Chondrocyte (in vitro differentiated cells): Measurements from ENCODE around the gene GABRQ. TPM values are rescaled to one million over a fixed set of nuclear protein-coding genes. Genes with fewer than 3 reads are reported as not detected.

Experiments used
- DNase-seq: peaks from one replicate; pipeline ENCODE4 v3.0.0; 2021; ENCODE audit warnings: mixed read lengths, low spot score
- H3K27ac Mint-ChIP-seq: one replicate; pipeline ENCODE4 v1.8.0; 2021; ENCODE audit warnings: mild to moderate bottlenecking, moderate library complexity, mixed read lengths; ENCODE audit not compliant: unreplicated experiment
- H3K27me3 Mint-ChIP-seq: 2 replicates; pipeline ENCODE4 v1.8.0; 2021; ENCODE audit warnings: low read depth, mixed read lengths
- H3K36me3 Mint-ChIP-seq: 2 replicates; pipeline ENCODE4 v1.8.0; 2021; ENCODE audit warnings: low read depth, mixed read lengths
- H3K4me1 Mint-ChIP-seq: 2 replicates; pipeline ENCODE4 v1.8.0; 2021; ENCODE audit warnings: low read depth, mild to moderate bottlenecking, mixed read lengths
- H3K4me3 Mint-ChIP-seq: one replicate; pipeline ENCODE4 v1.8.0; 2021; ENCODE audit warnings: mild to moderate bottlenecking, moderate library complexity, mixed read lengths; ENCODE audit not compliant: unreplicated experiment
- H3K9me3 Mint-ChIP-seq: 2 replicates; pipeline ENCODE4 v1.8.0; 2021; ENCODE audit warnings: low read depth, mixed read lengths
- long read RNA-seq: library from polyadenylated mRNA; stranded (forward); transcript quantifications from one replicate; pipeline ENCODE4 v2.0.0, GENCODE V29; 2021
- total RNA-seq: library from RNA; stranded (reverse); gene quantifications from 3 replicates; pipeline ENCODE4 v1.2.1, GENCODE V29; 2021
- TF ChIP-seq, protein P1 (sequence below): fragments of 200-600 bp; sonication (generic); IDR thresholded peaks from 2 replicates; pipeline ENCODE4 v1.5.0; 2021; ENCODE audit warnings: antibody characterized with exemption, mild to moderate bottlenecking, moderate library complexity

Gene GABRQ
- not detected in 3 replicates for total RNA-seq
- long read RNA-seq, result 0 reads

DNA sequence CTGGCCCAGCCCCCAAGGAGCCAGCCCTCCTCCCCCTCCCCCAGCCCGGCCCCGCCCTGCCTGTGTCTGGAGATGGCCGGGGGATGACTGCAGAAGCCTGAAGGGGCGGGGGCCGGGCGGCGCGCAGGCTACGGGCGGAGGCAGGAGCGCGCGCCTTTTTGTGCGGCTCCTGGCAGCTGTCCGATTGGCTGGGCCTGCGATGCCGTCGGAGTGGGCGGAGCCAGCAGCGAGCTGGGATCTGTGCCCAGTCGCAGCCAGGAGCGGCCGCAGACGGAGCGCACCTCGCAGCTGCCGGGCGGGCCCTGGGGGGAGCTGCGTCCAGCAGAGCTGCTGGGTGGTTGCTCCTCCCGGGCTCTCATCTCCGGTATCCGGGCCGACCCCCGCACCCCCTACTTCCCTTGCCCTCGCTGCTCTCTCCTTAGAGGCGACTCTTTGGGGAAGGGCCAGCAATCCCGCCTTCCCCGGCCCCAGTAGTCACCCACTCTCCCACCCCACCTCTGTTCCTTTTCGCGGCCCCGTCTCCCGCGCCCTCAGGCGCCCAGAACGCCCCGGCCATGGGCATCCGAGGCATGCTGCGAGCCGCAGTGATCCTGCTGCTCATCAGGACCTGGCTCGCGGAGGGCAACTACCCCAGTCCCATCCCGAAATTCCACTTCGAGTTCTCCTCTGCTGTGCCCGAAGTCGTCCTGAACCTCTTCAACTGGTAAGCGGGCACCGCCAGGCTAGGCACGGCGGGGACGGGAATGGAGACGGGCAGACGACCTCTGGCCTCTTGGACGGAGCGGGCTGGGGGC is at the start of gene GABRQ:
Gene GABRQ (plus strand): TSS at position 247 of the 794 bp plus-strand sequence. CDS start 308 bp downstream, at position 555.
- Mint-ChIP-seq H3K36me3 (no peaks in the 10 kb centered on the region), H3K27ac (no peak within 1 kb of the TSS), H3K4me1 (no peaks in the 10 kb centered on the region), H3K4me3 (no peak within 1 kb of the TSS), H3K27me3 (peaks cover 19% of the 10 kb centered on the region), H3K9me3 (peaks cover 9% of the 10 kb centered on the region)
- TF ChIP-seq, protein P1, sequence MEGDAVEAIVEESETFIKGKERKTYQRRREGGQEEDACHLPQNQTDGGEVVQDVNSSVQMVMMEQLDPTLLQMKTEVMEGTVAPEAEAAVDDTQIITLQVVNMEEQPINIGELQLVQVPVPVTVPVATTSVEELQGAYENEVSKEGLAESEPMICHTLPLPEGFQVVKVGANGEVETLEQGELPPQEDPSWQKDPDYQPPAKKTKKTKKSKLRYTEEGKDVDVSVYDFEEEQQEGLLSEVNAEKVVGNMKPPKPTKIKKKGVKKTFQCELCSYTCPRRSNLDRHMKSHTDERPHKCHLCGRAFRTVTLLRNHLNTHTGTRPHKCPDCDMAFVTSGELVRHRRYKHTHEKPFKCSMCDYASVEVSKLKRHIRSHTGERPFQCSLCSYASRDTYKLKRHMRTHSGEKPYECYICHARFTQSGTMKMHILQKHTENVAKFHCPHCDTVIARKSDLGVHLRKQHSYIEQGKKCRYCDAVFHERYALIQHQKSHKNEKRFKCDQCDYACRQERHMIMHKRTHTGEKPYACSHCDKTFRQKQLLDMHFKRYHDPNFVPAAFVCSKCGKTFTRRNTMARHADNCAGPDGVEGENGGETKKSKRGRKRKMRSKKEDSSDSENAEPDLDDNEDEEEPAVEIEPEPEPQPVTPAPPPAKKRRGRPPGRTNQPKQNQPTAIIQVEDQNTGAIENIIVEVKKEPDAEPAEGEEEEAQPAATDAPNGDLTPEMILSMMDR, result no peak
- DNase-seq, result no peak

- no peak for DNase-seq
- peaks cover 28% of the 10 kb centered on the region for H3K9me3 Mint-ChIP-seq
- no peaks in the 10 kb centered on the region for H3K4me1 Mint-ChIP-seq
- H3K27ac Mint-ChIP-seq, result no peak overlapping the region
- H3K4me3 Mint-ChIP-seq, result no peak overlapping the region
- TF ChIP-seq, protein P1, result no peak
- H3K27me3 Mint-ChIP-seq, result no peaks in the 10 kb centered on the region
- H3K36me3 Mint-ChIP-seq, result no peaks in the 10 kb centered on the region
Observed at GRCh38 chrX:152588206-152588605, 49.5 kb upstream of the GABRQ start.

DNA sequence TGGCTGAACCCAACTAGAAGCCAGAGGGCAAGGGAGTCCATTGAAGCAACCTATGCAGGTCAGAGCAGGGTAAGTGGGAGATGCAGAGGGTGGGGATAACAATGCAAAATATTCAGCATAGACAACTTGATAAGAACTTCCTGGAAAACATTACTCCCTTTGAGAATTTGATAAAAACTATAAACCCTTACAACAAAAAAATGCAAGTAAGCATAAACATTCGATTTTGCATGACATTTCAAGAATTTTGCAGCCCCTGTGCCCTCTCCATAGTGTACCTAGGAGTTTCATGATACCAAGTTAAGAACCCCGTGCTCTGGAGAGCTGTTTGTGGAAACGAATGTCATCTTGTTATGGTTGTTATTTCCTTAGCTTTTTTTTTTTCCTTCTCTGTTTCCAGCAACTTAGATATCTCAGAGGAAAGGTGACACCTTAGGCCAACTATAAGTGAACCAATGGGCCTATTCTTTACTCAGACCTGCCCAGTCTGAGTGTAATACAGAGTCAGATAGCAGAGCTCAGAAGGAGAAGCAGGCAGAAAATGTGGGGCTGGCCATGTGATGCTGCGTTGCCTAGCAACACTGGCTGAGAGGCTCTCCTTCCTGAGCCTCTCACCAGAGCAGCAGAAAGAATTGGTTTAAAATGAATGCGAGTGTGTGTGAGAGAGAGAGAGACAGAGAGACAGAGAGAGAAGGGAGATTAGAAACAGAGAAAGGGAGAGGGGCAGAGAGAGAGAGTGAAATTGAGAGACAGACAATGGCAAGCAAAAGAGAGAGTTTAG is 36.7 kb upstream of the GABRQ start:
- Mint-ChIP-seq H3K4me1 (no peaks in the 10 kb centered on the region), H3K36me3 (no peaks in the 10 kb centered on the region), H3K4me3 (no peak overlapping the region), H3K27ac (no peak overlapping the region), H3K9me3 (peaks cover 7% of the 10 kb centered on the region), H3K27me3 (no peaks in the 10 kb centered on the region)
- no peak for DNase-seq
- TF ChIP-seq, protein P1, result no peak

- TF ChIP-seq, protein P1, result peak; percentile 13
- DNase-seq, result no peak
- Mint-ChIP-seq H3K4me1 (no peaks in the 10 kb centered on the region), H3K4me3 (no peak overlapping the region), H3K9me3 (peaks cover 12% of the 10 kb centered on the region), H3K36me3 (no peaks in the 10 kb centered on the region), H3K27me3 (no peaks in the 10 kb centered on the region), H3K27ac (no peak overlapping the region)
Observed at GRCh38 chrX:152601848-152602616, 35.7 kb upstream of the GABRQ start.

GRCh38 chrX:152614791-152615190 is 22.9 kb upstream of the GABRQ start:
- Mint-ChIP-seq H3K4me3 (no peak overlapping the region), H3K36me3 (peaks cover under 1% of the 10 kb centered on the region), H3K27ac (no peak overlapping the region), H3K27me3 (no peaks in the 10 kb centered on the region), H3K9me3 (peaks cover 11% of the 10 kb centered on the region), H3K4me1 (no peaks in the 10 kb centered on the region)
- TF ChIP-seq, protein P1, result no peak
- DNase-seq, result no peak
